Transverse colon (tissue), 4 donors: ENCODE measurements around the gene BLM. TPM values are rescaled to one million over a fixed set of nuclear protein-coding genes. Genes with fewer than 3 reads are reported as not detected.

ENCODE experiments used
- DNase-seq: peaks from one replicate; pipeline ENCODE4 v3.0.0-alpha.2; 2019
- H3K27ac ChIP-seq, 4 donors: fragments of 200-600 bp; sonication (generic); 2 replicates each; pipeline ENCODE4 v1.5.1; 2016 to 2018; ENCODE audit warnings: inconsistent platforms in 4 of 4
- H3K27me3 ChIP-seq: fragments of 200-600 bp; sonication (generic); 2 replicates; pipeline ENCODE4 v1.5.1; 2017; ENCODE audit warnings: inconsistent platforms
- H3K36me3 ChIP-seq, 4 donors: fragments of 200-600 bp; sonication (generic); 2 replicates each; pipeline ENCODE4 v1.5.1; 2017 to 2019; ENCODE audit warnings: inconsistent platforms in 4 of 4
- H3K4me1 ChIP-seq, 4 donors: fragments of 200-600 bp; sonication (generic); 2 replicates each; pipeline ENCODE4 v1.5.1; 2017 to 2020; ENCODE audit warnings: inconsistent platforms in 4 of 4
- H3K4me3 ChIP-seq, 4 donors: fragments of 200-600 bp; sonication (generic); 1 replicate in 1 of 4; 2 replicates in 3 of 4; pipeline versions ENCODE4 v1.5.1 to v1.6.1; 2017 to 2019; ENCODE audit warnings: inconsistent platforms in 4 of 4
- H3K9me3 ChIP-seq, 2 donors: fragments of 200-600 bp; sonication (generic); 2 replicates each; pipeline ENCODE4 v1.5.1; 2017 to 2019; ENCODE audit warnings: inconsistent platforms in 2 of 2
- EP300 ChIP-seq: sonication (generic); formaldehyde crosslinking; IDR thresholded peaks from one replicate; pipeline ENCODE4 v1.6.1; 2017; ENCODE audit warnings: antibody characterized with exemption, low read depth
- POLR2A ChIP-seq: fragments of 450-650 bp; IDR thresholded peaks from one replicate; pipeline ENCODE4 v1.6.1; 2016; ENCODE audit warnings: antibody characterized with exemption, mild to moderate bottlenecking, moderate library complexity
- POLR2AphosphoS5 ChIP-seq, 3 donors: sonication (generic); formaldehyde crosslinking; IDR thresholded peaks; one replicate each; pipeline ENCODE4 v1.6.1; 2016; ENCODE audit warnings: antibody characterized with exemption in 3 of 3
- WGBS, 2 donors: methylation state at CpG; one replicate each; pipeline ENCODE4 v1.1.5; 2018; ENCODE audit warnings: low coverage in 1 of 2; 5-methylcytosine and 5-hydroxymethylcytosine counted together
- in situ Hi-C, 4 donors: fragments of 200-750 bp; cut with MboI; loops; one replicate each; pipeline versions ENCODE4 v1.15.0 to v1.15.1; 2017; ENCODE audit warnings: low sequenced_read_pairs in 3 of 4, low pct_ligation_motif_present in 1 of 4, low pct_unique_long_range_greater_than_20kb in 1 of 4
- intact Hi-C: fragments of 100-400 bp; cut with DNase I; formaldehyde crosslinking; loops from one replicate; pipeline ENCODE4 v1.15.1; 2023; ENCODE audit warnings: low total_unique reads
- total RNA-seq, 4 donors: library from RNA; depleted of rRNA; stranded (reverse); fragments of >200 nt; gene quantifications; one replicate each; pipeline ENCODE4 v1.1.0, GENCODE V29; 2016
- TF ChIP-seq, protein P1 (sequence below), 5 experiments: fragments of 200-600 bp in 3 of 5; fragments of 450-650 bp in 2 of 5; sonication (generic) in 3 of 5; IDR thresholded peaks; 1 replicate in 2 of 5; 2 replicates in 3 of 5; pipeline ENCODE4 v1.5.1; 2016 to 2017; ENCODE audit warnings: antibody characterized with exemption in 5 of 5, inconsistent platforms in 3 of 5, mild to moderate bottlenecking in 2 of 5, moderate library complexity in 1 of 5

The BLM gene
- total RNA-seq, 4 donors from 2014 or later, result 1.5 to 6.4 (median 2.0) TPM

GRCh38 chr15:90807074-90807785, 90.1 kb downstream of the BLM start:
- intact Hi-C loops, result no loop called here
- no peak overlapping the region for H3K27ac ChIP-seq
- no peaks in the 10 kb centered on the region for H3K4me1 ChIP-seq
- DNase-seq, result no peak
- H3K9me3 ChIP-seq, result no peaks in the 10 kb centered on the region
- H3K27me3 ChIP-seq, result no peaks in the 10 kb centered on the region
- no peaks in the 10 kb centered on the region for H3K36me3 ChIP-seq
- in situ Hi-C loops, result no loop called here
- H3K4me3 ChIP-seq, result no peak overlapping the region
- WGBS, 2 donors, result 87 to 93% methylated on average over 5 to 8 of the region's 8 CpGs
- no peak for TF ChIP-seq EP300

DNA sequence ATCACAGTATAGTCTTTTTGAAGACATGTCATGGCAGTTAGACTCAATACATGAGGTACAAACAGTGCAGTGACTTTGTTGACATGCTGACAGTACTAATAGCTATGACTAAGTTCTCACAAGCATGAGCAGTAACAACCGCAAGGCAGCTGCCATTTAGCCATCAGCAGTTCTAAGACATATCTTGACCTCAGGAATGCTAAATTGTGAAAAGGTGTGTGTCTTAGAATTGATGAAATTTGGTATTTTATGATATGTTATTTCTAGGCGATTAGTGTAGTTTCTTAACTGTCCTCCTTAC, 90.6 kb downstream of the BLM start:
- no peaks in the 10 kb centered on the region for H3K4me1 ChIP-seq
- no peak for DNase-seq
- intact Hi-C loops (no loop called here), in situ Hi-C loops (no loop called here)
- H3K36me3 ChIP-seq, result no peaks in the 10 kb centered on the region
- H3K27me3 ChIP-seq, result no peaks in the 10 kb centered on the region
- no peaks in the 10 kb centered on the region for H3K9me3 ChIP-seq
- H3K4me3 ChIP-seq, result no peak overlapping the region
- TF ChIP-seq POLR2A (no peak), POLR2AphosphoS5 (IDR thresholded peaks at IDR 0.05) (no peak), EP300 (no peak)
- TF ChIP-seq, protein P1, sequence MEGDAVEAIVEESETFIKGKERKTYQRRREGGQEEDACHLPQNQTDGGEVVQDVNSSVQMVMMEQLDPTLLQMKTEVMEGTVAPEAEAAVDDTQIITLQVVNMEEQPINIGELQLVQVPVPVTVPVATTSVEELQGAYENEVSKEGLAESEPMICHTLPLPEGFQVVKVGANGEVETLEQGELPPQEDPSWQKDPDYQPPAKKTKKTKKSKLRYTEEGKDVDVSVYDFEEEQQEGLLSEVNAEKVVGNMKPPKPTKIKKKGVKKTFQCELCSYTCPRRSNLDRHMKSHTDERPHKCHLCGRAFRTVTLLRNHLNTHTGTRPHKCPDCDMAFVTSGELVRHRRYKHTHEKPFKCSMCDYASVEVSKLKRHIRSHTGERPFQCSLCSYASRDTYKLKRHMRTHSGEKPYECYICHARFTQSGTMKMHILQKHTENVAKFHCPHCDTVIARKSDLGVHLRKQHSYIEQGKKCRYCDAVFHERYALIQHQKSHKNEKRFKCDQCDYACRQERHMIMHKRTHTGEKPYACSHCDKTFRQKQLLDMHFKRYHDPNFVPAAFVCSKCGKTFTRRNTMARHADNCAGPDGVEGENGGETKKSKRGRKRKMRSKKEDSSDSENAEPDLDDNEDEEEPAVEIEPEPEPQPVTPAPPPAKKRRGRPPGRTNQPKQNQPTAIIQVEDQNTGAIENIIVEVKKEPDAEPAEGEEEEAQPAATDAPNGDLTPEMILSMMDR (IDR thresholded peaks at IDR 0.05), result no peak
- H3K27ac ChIP-seq, result no peak overlapping the region
- WGBS, 2 donors, result 83 to 100% methylated on average over 2 of the region's 2 CpGs

- WGBS, 2 donors, result 78 to 100% methylated on average over 4 to 8 of the region's 8 CpGs
- Histone ChIP-seq H3K36me3 (no peaks in the 10 kb centered on the region), H3K27ac (no peak overlapping the region), H3K27me3 (no peaks in the 10 kb centered on the region), H3K4me1 (no peaks in the 10 kb centered on the region), H3K4me3 (no peak overlapping the region), H3K9me3 (no peaks in the 10 kb centered on the region)
- in situ Hi-C loops, result no loop called here
- no peak for DNase-seq
- intact Hi-C loops, result no loop called here
- no peak for TF ChIP-seq POLR2AphosphoS5 (IDR thresholded peaks at IDR 0.05)
- no peak for TF ChIP-seq POLR2A
- no peak for TF ChIP-seq EP300
- TF ChIP-seq, protein P1 (IDR thresholded peaks at IDR 0.05), result no peak
Measured at GRCh38 chr15:90808517-90809235, 91.5 kb downstream of the BLM start.

DNA sequence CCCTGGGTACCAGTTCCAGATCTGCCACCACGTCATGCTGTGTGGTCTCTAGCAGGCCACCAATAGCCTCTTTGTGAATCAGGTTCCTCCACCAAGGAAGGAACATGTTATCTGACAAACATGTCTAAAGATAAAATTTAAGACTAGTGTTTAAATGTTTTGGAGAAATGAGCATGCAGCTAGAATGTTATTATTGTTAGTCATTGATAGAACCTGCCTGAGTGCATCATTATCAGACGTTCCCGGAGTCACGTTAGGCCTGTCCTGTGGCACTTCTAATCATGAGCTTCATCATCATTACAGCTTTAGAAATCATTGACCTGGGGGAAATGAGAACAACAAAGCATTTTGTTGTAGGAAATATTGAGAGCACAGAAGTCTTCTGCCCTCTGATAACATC, 92.4 kb downstream of the BLM start:
- intact Hi-C loops (no loop called here), in situ Hi-C loops (no loop called here)
- peaks cover 0 to 8% (median 7%) of the 10 kb centered on the region in 4 donors for H3K4me1 ChIP-seq
- H3K27ac ChIP-seq, result no peak overlapping the region
- no peak for DNase-seq
- H3K9me3 ChIP-seq, result no peaks in the 10 kb centered on the region
- H3K27me3 ChIP-seq, result no peaks in the 10 kb centered on the region
- H3K36me3 ChIP-seq, result no peaks in the 10 kb centered on the region
- TF ChIP-seq POLR2AphosphoS5 (IDR thresholded peaks at IDR 0.05), result no peak
- TF ChIP-seq, protein P1 (IDR thresholded peaks at IDR 0.05), result no peak
- no peak for TF ChIP-seq EP300
- H3K4me3 ChIP-seq, result no peak overlapping the region
- 96 to 100% methylated on average over 3 to 4 of the region's 4 CpGs for whole genome bisulfite sequencing, 2 donors
